ENCODE results near the gene PIF1.

Gene PIF1

DNA sequence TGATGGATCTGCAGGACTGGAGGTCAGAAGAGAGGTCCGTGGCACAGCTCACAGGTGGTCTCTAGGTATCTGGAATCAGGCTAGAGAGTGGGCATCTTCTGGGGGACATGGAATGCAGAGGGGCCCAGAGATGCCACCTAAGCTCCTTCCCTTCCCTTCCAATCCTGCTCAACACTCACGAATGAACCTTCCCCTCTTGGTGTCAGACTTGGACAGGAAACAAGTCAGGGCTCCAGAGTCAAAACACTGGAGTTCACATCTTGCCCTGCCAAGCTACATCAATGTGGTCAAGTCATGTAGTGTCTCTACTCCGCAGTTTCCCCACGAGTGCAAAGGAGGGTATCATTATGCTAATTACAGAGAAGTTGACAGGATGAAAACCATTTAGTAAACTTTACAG, 34.0 kb downstream of the PIF1 start:
- DNase-seq = no peak
- Mint-ChIP-seq H3K4me1 (no peaks in the 10 kb centered on the region), H3K27ac (peak overlapping the region; percentile 83), H3K4me3 (no peak overlapping the region), H3K36me3 (ENCODE audit: low read depth) (no peaks in the 10 kb centered on the region), H3K27me3 (ENCODE audit: low read depth, poor library complexity) (no peaks in the 10 kb centered on the region), H3K9me3 (no peaks in the 10 kb centered on the region)
- TF ChIP-seq, protein P1, sequence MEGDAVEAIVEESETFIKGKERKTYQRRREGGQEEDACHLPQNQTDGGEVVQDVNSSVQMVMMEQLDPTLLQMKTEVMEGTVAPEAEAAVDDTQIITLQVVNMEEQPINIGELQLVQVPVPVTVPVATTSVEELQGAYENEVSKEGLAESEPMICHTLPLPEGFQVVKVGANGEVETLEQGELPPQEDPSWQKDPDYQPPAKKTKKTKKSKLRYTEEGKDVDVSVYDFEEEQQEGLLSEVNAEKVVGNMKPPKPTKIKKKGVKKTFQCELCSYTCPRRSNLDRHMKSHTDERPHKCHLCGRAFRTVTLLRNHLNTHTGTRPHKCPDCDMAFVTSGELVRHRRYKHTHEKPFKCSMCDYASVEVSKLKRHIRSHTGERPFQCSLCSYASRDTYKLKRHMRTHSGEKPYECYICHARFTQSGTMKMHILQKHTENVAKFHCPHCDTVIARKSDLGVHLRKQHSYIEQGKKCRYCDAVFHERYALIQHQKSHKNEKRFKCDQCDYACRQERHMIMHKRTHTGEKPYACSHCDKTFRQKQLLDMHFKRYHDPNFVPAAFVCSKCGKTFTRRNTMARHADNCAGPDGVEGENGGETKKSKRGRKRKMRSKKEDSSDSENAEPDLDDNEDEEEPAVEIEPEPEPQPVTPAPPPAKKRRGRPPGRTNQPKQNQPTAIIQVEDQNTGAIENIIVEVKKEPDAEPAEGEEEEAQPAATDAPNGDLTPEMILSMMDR (IDR thresholded peaks at IDR 0.05) = no peak

DNA sequence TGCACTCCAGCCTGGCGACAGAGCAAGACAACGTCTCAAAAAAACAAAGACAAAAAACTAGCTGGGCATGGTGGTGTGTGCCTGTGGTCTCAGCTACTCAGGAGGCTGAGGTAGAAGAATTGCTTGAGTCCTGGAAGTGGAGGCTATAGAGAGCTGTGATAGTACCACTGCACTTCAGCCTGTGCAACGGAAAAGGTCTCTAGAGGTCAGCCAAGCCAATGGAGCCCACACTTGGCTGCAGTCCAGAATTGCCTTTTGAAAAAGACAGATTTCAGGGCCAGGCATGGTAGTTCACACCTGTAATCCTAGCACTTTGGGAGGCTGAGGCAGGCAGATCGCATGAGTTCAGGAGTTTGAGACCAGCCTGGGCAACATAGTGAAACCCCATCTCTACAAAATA, 41.7 kb downstream of the PIF1 start:
- H3K9me3 Mint-ChIP-seq = no peaks in the 10 kb centered on the region
- DNase-seq = no peak
- peak overlapping the region; percentile 42 for H3K27ac Mint-ChIP-seq
- H3K27me3 Mint-ChIP-seq (ENCODE audit: low read depth, poor library complexity) = peaks cover 19% of the 10 kb centered on the region
- no peak overlapping the region for H3K4me3 Mint-ChIP-seq
- TF ChIP-seq, protein P1 (IDR thresholded peaks at IDR 0.05) = no peak
- H3K36me3 Mint-ChIP-seq (ENCODE audit: low read depth) = no peaks in the 10 kb centered on the region
- H3K4me1 Mint-ChIP-seq = peaks cover 17% of the 10 kb centered on the region

DNA sequence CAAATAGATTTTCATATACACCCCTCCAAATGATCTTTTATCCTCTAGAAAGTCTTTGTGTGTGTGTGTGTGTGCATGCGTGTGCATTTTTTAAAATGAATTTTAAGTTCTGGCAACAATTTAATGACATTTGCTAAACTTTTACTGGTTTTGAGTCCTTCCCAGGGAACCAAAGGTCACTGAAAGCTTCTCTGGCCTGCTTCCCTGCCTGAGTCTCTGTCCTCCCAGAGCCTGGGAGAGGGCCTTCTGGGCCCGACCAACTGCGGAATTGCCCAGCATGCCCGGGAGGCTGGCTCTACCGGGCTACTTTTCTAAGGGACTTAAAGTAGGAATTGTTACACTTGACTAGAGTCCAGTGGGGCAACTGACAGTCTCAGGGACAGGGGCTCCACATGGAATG, 42.7 kb downstream of the PIF1 start:
- H3K27ac Mint-ChIP-seq = no peak overlapping the region
- peaks cover 27% of the 10 kb centered on the region for H3K4me1 Mint-ChIP-seq
- peaks cover 29% of the 10 kb centered on the region for H3K27me3 Mint-ChIP-seq (ENCODE audit: low read depth, poor library complexity)
- TF ChIP-seq, protein P1 (IDR thresholded peaks at IDR 0.05) = no peak
- H3K4me3 Mint-ChIP-seq = no peak overlapping the region
- H3K36me3 Mint-ChIP-seq (ENCODE audit: low read depth) = no peaks in the 10 kb centered on the region
- H3K9me3 Mint-ChIP-seq = no peaks in the 10 kb centered on the region
- DNase-seq = no peak

DNA sequence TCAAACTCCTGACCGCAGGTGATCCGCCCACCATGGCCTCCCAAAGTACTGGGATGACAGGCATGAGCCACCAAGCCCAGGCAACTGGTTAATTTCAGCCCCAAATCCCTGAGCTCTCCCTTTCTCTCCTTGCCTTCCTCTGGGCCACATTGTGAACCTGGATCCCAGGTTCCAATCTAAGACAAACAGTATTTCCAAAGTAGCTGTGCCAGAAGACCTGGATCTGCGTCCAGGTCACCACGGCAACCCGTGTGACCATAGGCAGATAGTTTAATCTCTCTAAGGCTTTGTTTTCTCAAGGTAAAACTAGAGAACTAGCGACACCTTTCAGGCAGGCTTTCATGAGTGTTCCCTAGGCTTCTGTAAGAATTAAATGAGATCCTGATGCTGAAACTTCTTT, 44.1 kb downstream of the PIF1 start:
- H3K9me3 Mint-ChIP-seq = no peaks in the 10 kb centered on the region
- DNase-seq = no peak
- H3K36me3 Mint-ChIP-seq (ENCODE audit: low read depth) = no peaks in the 10 kb centered on the region
- TF ChIP-seq, protein P1 (IDR thresholded peaks at IDR 0.05) = no peak
- no peak overlapping the region for H3K4me3 Mint-ChIP-seq
- peaks cover 36% of the 10 kb centered on the region for H3K27me3 Mint-ChIP-seq (ENCODE audit: low read depth, poor library complexity)
- H3K27ac Mint-ChIP-seq = peak overlapping the region; percentile 87
- H3K4me1 Mint-ChIP-seq = peaks cover 41% of the 10 kb centered on the region

DNA sequence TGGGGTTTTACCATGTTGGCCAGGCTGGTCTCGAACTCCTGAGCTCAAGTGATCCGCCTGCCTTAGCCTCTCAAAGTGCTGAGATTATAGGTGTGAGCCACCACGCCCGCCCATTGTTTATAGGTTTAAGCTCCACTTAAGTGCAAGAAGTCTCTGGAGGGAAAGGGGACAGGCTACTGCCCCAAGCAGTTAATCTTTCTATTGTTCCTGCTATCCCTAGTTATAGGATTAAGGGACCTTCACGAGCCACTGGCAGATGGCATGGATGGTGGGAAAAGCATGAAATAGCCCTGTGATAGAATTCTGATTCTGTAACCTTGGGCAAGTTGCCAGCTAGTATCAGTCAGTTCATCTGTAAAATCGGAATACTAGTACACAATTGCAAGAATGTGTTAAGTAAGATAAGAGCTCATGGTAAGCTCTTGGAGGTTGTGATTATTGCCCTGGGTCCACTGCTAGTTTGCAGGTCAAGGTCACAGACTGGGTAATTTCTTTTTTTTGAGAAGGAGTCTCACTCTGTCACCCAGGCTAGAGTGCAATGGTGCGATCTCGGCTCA, 44.8 kb downstream of the PIF1 start:
- Mint-ChIP-seq H3K27ac (no peak overlapping the region), H3K4me1 (peaks cover 41% of the 10 kb centered on the region), H3K36me3 (ENCODE audit: low read depth) (no peaks in the 10 kb centered on the region), H3K4me3 (no peak overlapping the region), H3K27me3 (ENCODE audit: low read depth, poor library complexity) (peaks cover 36% of the 10 kb centered on the region), H3K9me3 (no peaks in the 10 kb centered on the region)
- no peak for DNase-seq
- TF ChIP-seq, protein P1 (IDR thresholded peaks at IDR 0.05) = no peak

DNA sequence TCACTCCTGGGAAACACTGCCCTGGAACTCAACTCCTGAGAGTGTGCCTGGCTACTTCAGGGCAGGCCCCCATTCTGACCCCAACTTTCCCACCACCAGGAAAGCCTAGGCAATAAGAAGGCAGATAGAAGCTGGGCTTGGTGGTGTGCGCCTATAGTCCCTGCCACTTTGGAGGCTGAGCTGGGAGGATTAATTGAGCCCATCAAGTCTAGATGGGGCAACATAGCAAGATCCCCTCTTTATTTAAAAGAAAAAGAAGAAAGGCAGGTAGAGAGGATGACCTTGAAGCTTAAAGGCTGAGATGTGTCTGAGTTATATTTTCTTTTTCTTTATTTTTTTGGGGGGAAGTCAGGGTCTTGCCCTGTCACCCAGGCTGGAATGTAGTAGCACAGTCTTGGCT, 45.8 kb downstream of the PIF1 start:
- DNase-seq = no peak
- Mint-ChIP-seq H3K36me3 (ENCODE audit: low read depth) (no peaks in the 10 kb centered on the region), H3K27me3 (ENCODE audit: low read depth, poor library complexity) (peaks cover 36% of the 10 kb centered on the region), H3K27ac (no peak overlapping the region), H3K4me1 (peaks cover 41% of the 10 kb centered on the region), H3K9me3 (no peaks in the 10 kb centered on the region), H3K4me3 (no peak overlapping the region)
- TF ChIP-seq, protein P1 (IDR thresholded peaks at IDR 0.05) = no peak

Measured in nephron progenitor cell (in vitro differentiated cells).